Measurements from ENCODE around the gene SYNDIG1.
A peak's percentile ranks its signal among the peaks of the same experiment; 100 is the strongest.

The SYNDIG1 gene

DNA sequence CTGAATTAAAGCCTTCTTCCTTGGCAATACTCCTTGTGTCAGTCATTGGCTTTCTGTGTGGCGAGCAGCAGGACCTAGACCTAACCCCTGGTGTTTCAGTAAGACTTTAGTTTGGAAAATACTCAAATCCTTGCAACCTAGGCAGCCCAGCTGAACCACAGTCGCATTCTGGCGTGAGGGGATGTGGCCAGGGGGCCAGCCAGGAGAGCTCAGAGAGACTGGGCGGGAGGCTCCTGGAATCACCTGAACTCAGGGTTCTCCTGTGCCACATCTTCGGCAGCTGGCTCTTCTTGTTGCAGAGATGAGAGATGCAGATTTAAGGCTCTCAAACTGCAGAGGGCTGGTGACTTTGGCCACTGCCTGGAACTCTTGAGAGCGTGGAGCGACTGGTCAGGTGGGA, 102.7 kb downstream of the SYNDIG1 start:
- DNase-seq = no peak

- no peak for DNase-seq
These were observed 103.4 kb downstream of the SYNDIG1 start for GRCh38 chr20:24572862-24573261.

GRCh38 chr20:24573557-24573956, 104.1 kb downstream of the SYNDIG1 start:
- no peak for DNase-seq

DNA sequence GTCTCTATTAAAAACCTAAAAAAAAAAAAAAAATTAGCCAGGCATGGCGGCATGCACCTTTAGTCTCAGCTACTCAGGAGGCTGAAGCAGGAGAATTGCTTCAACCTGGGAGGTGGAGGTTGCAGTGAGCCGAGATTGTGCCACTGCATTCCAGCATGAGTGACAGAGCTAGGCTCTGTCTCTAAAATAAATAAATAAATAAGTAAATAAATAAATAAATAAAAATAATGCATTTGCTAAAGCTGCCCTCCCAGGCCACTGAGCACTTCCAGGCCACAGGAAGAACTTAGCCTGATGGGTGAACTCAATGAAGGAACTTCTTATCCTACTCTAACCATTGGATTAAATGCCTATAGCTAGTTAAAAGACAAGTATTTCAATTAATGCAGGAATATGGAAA, 104.9 kb downstream of the SYNDIG1 start:
- DNase-seq = no peak

- no peak for DNase-seq
These were observed 105.4 kb downstream of the SYNDIG1 start for GRCh38 chr20:24574797-24575196.

DNA sequence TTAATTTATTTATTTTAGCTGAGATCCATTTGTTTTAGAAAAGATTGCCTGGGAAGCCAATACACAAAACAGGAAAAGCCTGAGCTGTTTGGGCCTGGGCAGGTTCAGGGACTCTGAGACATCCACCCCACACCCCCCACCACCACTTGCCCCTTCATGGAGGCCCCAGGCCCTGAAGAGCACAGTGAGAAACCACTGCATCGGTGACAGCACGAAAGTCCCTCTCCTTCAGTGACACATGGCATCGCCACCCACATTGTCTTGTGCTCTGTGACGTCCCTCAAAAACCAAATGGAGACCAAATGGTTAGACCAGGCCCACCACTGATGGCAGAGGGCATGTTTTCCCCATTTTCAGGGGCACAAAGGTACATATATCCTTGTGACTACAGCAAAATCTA, 106.4 kb downstream of the SYNDIG1 start:
- DNase-seq = no peak

DNA sequence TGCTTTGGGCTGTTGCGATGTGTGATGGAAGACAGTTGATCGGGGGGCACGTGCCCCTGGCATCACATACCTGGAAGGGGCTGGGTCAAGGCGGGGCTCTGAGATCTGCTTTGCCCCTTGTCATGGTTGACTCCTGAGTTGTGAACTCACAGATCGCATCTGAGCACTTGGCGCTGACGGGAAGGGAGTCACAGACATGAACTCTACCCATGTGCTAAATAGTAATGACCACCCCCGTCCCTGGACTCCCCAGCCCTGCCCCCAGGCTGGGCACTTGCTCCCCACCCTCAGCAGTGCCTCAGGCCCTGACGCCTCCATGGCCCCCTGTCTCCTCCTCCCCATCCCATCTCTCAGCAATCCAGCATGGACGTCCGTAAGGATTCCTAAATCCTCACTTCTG, 107.0 kb downstream of the SYNDIG1 start:
- DNase-seq = no peak

DNA sequence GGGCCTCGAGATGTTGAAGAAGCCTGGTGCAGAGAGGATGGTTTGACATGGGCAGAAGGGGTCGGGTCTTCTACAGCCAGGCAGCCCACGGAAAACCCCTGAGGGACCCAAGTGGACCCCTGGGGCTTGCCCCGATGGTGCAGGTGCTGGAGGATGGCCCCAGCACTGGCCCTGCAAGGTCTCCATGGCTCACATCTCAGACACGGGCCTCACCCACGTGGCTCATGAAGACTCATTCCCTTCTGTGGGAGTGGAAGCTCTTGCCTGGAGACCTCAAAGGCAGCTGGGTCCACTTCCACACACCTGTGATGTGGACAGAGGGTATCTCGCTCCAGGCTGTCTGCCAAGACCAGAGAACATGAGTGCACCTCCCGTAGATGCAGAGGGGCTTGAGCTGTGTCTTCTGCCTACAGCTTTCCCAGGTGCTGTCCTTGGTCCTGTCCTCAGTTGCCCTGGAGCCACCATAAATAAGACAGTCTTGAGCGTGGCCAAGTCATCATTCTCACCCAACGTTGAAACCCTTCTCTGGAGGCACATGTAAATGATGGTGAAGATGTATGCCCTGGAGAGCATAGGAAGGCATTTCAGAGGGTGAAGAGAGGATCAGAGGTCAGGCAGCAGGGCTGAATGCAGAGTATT, 108.0 kb downstream of the SYNDIG1 start:
- DNase-seq = no peak

DNA sequence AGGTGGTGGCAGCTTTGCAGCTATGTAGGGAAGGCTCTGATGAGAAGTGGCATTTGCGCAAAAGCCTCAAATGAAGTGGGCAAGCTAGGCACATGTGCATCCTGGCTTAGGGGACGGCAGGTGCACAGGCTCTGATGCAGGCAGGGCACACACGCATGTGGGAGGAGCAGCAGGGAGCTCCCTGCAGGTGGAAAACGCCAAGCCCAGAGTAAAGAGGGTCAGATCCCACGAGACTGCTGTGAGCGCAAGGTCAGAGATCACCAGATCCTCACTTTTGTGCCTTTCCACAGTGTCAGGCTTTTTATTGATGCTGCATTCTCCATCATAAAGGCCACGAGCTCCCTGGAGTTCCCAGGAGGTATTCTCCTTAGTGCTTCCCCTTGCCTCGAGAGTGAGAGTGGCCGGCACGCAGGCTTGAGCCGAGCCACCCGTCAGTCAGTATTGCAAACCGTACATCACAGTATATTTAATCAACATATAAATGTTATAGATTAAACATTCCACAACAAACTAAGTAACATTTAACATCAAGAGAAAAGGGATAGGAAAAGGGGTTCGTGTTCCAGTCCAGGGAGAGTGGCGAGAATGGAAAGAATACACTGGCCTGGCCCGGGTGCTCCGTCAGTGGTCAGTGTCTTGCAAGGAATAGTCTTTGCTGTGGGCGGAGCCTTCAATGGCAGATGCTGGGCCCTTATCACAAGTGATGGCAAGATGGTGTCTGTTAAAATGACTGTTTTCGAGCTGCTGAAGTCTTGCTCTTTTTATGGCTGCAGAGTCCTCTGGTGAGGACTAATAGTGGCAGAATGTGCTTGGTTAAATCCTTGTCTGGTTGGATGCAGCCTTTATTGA, 109.4 kb downstream of the SYNDIG1 start:
- no peak for DNase-seq

GRCh38 chr20:24579475-24579874, 110.0 kb downstream of the SYNDIG1 start:
- no peak for DNase-seq

DNA sequence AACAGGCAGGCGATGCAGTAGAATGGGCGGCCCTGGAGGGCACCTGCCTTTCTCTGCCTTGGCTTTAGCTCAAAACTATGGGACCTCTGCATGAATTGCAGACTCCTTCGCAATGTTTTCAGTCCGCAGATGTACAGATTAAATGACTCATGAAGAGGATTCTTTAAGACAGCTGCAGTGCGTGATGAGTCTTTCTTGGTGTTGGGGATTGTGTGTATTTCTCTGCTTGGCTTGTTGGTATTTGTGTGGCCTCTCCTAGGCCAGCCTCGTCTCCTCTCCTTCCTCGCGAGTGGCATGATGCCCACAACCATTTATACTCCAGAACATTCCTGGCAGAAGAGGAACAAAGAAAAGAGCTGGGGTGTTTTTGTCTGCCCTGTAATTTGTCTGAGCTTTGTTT, 110.6 kb downstream of the SYNDIG1 start:
- DNase-seq = no peak

DNA sequence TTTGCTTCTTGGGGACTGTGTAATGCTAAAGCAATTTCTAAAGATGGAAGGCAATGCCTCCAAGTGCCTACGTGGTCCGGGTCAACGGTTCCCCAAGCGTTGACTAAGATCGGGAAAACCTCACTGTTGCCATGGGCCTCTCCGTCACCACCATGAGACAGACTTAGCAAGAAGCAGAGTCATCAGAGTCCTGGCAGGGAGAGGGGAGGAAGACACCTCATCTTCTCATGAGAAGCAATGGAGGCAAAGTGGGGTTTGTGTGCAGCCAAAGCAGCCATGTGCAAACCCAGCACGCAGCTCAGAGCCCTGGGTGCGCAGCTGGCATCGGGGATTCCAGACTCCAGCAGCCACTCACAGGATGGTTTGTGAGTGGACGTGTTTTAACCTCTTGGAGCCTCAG, 111.4 kb downstream of the SYNDIG1 start:
- DNase-seq = no peak

GRCh38 chr20:24581443-24582170, 112.2 kb downstream of the SYNDIG1 start:
- DNase-seq = no peak

GRCh38 chr20:24582373-24583168, 113.1 kb downstream of the SYNDIG1 start:
- no peak for DNase-seq

DNA sequence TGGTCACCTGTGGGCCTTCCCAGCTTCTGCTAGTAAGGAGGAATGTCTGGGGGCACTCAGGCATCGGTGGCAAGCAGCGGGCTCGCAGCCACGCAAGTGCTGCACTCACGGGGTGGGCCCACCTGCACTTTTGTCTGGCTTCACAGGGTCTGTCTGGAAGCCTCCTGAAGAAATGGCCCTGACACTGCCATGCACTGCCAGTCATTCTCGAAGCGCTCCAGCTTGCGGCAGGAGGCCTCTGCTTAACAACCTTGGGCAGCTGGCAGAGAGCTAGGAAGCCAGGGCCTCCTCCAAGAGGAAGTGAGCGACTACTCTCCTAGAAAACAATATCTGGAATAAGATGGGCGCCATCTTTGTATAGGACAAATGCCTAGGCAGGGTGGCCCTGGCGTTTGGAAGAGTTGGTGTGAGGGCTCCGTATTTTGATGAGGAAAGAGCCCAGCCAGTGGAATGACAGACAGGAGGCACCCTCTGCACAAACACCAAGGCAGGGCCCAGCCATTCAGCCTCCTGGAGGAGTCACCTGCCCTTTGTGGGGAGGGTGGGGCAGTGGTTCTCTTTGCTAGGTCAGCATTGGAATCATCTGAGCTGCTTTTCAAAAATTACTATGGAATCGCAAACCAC, 113.9 kb downstream of the SYNDIG1 start:
- no peak for DNase-seq

DNA sequence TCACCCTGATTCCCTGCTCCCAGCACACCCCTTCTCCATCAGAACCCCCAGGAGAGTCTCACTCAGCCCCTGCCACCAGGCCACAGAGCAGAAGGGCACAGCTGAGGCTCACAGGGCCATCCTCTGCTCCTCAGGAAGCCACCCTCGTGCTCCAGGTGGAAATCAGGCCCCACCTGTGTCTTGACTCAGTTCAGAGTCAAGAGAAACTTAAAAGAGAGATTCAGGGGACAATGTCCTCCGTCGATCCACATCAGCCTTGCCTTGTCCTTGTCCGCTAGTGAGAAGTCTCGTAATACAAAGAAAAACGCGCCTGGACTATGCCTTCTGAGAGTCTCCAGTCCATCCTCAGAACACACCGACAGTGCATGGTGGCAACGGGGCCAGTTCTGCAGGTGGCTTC, 114.6 kb downstream of the SYNDIG1 start:
- no peak for DNase-seq

DNA sequence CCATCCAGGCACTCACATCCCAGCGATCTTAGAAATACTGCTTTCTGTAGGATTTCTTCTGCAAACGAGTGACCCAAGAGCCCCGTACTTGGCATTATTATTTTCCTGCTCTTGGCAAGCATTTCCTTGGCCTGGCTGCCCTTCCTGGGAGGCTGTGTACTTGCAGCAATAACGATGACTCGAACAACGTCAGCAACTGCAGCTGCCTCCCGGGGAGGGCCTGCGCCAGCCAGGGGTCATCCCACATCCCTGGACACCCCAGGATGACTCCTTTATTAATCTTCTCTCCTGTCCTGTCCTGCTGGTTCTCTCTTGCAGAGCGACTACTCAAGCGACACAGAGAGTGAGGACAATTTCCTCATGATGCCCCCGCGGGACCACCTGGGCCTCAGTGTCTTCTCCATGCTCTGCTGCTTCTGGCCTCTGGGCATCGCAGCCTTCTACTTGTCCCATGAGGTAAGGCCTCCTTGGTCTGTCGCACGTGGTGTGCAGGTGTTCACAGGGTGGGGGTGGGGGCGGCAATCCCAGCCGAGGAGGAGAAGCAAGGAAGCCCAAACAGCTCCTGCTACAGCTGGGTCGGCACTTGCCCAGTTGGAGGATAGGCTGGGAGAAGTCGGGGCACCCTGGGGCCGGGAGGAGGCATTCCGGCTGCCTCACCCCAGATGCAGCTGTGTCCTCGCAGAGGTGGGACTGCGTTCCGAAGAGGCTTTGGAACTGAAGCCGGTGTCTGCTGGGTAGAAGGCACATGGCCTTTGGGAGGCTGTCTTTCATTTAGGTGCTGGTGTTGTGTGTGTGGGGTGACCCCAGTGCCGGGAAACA, 115.3 kb downstream of the SYNDIG1 start:
- DNase-seq = peak; percentile 39

DNA sequence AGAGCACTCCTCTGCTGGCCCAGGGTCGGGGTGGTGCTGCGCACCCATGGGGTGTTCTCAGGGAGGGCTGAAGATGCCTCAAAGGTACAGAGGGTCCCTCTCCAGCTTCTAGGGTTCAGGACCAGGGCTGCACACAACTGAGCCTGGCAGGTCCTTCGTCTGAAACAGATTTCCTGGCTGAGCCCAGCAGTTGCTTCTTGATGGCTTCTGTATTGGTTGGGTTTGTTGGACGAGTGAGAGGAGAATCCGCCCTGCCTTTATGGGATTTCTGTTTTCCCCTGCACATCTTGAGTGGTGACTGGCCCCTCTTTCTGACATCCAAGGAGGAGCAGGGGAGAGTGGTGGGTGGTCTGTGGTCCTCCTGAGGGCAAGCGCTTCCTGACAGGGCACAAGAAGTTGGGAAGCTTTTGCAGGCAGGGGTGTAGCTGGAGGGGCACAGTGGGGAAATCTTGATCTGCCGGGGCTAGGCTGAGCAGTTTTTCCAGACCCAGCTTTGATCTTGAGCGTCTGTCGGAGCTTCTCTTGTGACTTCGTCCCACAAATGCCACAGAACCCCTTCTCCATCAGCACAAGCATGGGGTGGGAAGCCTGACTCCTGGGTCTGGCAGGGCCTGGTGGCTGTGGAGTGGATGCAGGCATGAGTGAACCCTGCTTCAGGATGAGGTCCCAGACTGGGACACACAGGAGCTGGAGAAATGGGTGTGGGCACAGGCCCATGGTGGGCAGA, 116.5 kb downstream of the SYNDIG1 start:
- no peak for DNase-seq

- no peak for DNase-seq
These were observed 117.1 kb downstream of the SYNDIG1 start for GRCh38 chr20:24586523-24586840.

DNA sequence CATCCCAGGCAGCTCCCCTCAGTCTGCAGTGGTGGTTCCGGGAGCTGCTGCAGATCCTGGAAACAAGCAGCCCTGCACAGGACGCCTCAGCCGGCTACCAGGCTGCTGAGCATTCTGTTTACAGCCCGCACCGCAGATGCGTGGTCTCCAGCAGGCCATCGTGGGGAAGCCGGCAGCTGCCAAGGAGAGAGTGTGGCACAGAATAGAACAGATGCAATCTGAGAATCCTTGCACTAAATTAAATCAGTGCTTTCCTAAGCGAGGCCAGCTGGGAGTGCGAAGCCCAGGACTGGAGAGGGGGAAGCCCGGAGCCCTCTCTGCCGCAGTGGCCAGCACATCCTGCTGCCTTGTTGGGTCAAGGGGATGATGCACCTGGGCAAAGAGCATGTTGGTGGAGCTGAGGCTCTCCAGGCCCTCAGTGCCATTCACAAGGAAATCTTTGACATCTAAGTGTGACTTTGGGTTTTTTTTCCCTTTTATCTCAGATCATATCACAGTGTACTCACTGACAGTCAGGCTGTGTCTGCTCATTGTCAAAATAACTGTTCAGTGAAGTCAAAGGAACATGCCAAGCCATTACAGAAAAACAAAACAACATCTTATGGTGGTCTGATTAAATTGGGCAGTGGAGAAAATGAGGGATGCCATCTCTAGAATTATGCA, 118.1 kb downstream of the SYNDIG1 start:
- no peak for DNase-seq
